Hematopoietic multipotent progenitor cell treated with erythropoietin and hydrocortisone succinate and interleukin-3 and kit ligand, for 4 days (in vitro differentiated cells): ENCODE results near the gene SPTBN5.

Source experiments
- DNase-seq: peaks from one replicate; pipeline ENCODE4 v3.0.0-alpha.2; 2015

Gene SPTBN5

GRCh38 chr15:41861736-41862356 is 32.0 kb downstream of the SPTBN5 start:
- DNase-seq: no peak

DNA sequence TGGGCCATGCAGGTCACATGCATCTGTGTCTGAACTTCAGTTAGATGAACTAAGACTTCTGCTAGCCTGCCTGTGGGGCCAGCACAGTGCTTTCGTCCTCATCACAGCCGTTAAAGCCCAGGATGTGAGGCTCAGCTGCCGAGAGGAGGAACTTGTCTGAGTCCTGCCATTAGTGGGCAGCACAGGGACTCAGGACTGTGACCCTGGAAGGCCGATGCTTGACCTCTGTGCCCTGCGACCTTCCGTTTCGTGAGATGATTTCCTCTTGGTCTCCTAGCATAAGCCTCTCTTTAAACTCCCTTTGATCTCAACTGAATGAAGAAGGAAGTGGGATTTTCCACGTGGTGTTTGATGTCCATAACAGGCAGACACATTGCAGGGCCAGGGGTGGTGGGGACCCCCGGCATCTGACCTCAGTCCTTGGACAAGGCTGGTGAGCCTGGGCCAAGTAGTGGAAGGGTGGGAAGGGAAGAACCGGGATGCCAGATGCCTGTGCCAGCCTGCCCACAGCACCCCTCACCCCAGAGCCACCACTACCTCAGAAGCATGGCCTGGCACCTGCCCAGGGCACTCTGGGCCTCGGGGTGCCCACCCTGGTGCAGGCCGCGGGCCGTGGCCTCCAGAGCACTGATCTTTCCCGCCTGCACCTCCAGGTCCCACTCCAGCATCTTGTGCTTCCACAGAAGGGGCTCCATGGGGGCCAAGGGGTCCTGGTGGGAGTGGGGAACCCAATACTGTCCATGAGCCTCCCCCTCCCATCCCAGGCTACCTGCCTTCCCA is 33.6 kb downstream of the SPTBN5 start:
- DNase-seq: peak; percentile 29

DNA sequence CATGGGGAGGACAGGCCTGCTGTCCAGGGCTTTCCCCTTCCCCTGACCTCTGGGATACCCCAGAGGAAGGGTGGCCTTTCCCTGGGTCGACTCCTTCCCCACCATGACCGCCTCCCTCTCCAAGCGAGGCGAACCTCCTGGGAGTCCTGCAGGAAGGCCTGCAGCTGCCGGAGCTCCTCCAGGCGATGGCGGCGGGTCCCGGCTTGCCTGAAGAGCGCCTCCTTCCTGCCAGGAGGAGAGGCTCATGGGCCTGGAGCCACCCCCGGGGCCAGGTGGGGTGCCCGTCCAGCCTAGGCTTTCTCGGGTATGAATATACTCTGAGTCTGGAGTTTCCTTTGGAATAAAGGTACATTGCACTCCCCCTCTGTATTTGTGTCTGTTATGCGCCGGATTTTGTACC is 35.1 kb downstream of the SPTBN5 start:
- DNase-seq: no peak

- DNase-seq: no peak
Measured at GRCh38 chr15:41857316-41857715, 36.5 kb downstream of the SPTBN5 start.

GRCh38 chr15:41856716-41857115 is 37.1 kb downstream of the SPTBN5 start:
- DNase-seq: no peak

GRCh38 chr15:41856262-41856661 is 37.6 kb downstream of the SPTBN5 start:
- DNase-seq: no peak

GRCh38 chr15:41855261-41855961 is 38.4 kb downstream of the SPTBN5 start:
- DNase-seq: no peak

DNA sequence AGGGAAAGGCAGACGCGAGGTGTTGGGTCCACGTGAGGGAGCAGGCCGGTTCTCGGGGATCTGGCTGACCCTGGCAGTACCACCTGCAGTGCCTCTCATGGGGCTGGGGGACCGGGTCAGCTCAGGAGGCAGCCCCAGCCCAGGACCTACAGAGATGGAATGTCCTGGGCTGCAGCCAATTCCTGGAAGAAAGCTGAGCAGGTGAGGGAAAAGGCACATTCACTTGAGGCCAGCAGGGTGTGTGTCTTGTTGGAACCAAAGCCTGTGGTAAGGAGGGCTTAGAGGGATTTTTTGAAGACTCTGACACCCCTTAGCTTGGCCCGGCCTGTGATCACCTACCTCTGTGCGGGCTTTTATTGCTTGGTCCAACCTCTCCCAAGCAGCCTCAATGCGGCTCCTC is 39.4 kb downstream of the SPTBN5 start:
- no peak for DNase-seq

DNA sequence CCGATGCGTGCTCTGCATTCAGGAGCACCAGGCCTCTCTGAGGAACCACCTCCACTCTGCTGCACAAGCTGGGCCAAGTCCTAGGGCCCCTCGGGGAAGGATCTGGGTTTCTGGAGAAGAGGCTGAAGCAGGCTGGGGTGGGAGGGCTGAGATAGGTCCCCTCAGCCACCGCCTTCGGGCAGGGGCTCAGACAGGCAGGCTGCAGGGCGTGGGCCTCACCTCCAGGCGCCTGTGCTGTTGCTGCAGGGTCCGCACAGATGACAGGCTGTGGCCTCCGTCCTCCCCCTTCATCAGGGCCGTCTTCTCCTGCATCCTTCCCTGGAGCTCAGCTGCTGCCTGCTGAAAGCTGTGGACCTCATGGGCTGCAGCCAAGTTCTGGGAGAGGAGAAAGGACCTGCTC is 40.0 kb downstream of the SPTBN5 start:
- no peak for DNase-seq

GRCh38 chr15:41852736-41853590 is 40.9 kb downstream of the SPTBN5 start:
- DNase-seq: no peak

GRCh38 chr15:41851755-41852370 is 42.0 kb downstream of the SPTBN5 start:
- no peak for DNase-seq

DNA sequence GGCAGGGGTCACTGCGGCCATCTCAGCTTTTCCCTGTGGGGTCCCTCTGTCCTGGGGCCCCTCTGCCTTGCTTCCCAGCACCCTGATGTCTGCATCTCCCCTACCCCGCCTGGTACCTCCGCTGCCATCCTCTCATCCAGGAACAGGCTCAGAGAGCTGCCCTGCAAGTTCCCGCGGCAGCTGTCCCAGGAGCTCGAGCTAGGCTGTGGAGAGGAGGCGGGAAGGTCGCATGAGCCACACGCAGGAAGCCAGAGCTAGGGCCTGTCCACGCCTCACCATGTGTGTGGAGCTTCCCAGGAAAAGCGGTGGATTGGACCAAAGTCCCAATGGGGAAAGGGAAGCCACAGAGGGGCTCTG is 42.7 kb downstream of the SPTBN5 start:
- no peak for DNase-seq

DNA sequence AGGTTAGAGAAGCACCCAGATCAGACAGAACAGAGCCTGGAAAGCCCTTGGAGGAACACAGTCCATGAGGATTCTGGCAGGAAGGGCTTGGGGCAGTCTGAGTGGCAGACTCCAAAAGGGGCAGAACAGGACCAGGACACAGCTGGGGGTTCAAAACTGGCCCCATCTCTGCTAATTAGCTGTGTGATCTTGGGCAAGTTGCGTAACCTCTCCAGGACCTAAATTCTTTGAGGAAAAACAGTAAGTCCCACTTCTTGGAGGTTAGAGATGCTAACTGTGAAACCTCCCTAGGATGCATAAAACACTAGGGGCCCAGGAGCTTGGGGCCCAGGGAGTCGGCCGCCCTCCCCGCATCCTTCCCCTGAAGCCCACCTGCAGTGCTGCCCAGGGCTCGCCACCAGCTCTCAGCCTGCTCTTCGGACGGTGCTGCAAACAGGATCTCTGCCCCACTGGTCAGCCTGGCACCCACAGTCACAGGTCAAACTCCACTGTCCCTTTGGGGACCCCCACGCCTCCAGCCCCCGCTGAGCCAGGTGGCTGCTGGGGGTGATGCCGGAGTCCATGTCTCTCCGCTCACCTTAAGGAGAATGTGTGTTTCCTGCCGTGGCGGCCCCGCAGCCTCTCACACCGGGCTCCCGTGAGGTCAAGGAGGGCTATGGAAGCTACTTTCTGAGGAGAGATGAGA is 43.2 kb downstream of the SPTBN5 start:
- DNase-seq: no peak

DNA sequence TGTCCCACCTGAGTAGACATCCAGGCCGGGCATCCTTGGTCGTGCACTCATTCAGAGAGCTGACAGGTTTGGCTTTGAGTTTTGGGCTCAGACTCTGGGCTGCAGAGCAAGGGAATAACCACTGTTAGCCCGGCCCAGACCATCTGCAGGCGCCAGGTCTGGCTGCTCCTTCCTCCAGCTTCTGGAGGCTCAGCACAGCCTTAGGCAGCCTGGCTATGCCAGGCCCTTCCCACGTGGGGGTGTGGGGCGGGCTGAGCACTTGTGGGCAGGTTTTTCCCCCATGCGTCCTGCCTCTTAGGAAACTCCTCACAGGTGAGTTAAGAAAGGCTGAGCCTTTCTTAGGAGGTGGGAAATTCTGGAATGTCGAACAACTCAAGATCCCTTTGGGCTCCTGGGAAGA is 44.0 kb downstream of the SPTBN5 start:
- no peak for DNase-seq

DNA sequence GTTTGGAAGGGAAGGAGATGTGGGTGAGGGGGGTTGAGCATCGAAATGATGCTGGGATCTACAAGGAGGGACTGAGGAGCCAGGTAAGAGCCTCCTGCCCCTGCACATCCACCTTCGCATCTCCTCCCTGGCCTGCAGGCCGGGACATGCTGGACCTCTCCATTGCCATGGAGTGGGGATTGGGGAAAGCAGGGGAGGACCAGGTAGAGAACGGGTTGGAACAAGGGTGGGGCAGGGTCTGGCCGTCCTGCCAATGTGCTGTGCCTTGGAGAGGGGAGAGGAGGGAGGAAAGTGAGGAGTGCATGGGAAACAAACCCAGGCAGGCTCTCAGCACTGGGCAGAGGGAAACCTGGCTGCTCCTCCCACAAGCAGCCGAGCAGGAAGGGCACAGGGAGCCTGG is 44.6 kb downstream of the SPTBN5 start:
- no peak for DNase-seq

DNA sequence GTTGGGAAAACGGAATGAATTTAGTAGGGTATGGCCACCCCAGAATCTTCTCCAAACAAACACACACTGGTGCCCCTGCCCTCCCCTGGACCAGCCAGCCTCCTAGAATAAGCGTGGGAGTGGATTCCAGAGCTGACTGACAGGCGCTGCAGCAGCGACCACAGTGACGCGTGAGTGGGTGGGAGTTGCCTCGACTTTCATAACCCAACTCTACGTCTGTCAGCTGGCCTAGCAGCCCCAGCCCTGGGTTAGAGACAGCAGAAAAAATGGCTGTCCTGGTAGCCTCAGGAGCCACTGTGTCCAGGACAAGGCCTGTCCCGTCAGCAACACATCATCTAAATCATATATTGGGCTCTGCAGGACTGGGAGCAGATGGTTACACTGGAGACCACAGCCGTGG is 45.2 kb downstream of the SPTBN5 start:
- DNase-seq: no peak

- DNase-seq: no peak
Measured at GRCh38 chr15:41847981-41848380, 45.9 kb downstream of the SPTBN5 start.

GRCh38 chr15:41847206-41847605 is 46.6 kb downstream of the SPTBN5 start:
- DNase-seq: no peak

DNA sequence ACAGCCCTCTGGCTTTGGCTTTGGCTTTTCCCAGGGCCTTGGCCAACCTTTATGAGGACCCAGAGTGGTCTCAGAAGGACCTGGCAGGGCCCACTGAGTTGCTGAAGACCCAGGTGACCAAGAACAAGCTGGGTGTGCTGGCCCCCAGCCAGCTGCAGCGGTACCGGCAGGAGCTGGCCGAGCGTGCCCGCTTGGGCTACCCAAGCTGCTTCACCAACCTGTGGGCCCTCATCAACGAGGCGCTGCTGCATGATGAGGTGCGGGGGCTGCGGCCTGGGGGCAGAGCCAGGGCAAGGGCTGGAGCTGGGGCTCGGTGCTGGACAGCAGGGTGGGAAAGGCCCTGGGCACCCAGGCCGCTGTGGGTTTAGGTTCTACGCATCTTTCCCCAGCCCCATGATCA is 49.0 kb downstream of the SPTBN5 start:
- DNase-seq: no peak

DNA sequence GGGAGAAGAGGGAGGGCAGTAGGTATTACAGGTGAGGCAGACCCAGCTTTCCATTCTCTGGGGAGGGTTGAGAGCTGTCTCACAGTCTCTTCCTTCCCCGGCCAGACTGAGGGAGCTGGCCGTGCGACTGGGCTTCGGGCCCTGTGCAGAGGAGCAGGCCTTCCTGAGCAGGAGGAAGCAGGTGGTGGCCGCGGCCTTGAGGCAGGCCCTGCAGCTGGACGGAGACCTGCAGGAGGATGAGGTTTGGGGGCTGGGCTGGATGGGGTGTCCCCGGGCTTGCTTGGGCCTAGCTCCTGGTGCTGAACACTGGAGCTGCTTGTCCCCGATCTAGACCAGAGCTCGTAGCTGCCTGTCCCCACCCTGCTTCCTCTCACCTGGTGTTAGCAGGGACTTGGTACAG is 50.3 kb downstream of the SPTBN5 start:
- no peak for DNase-seq

GRCh38 chr15:41842229-41842628 is 51.6 kb downstream of the SPTBN5 start:
- DNase-seq: no peak

- DNase-seq: no peak
Measured at GRCh38 chr15:41841131-41841530, 52.7 kb downstream of the SPTBN5 start.
